Activated naive CD8-positive, alpha-beta T cell treated with anti-CD3 and anti-CD28 coated beads, Interleukin-2, amount 10 ng/mL, durations not matched to agents 7 days and 5 days (primary cell): ENCODE measurements around the gene CNOT4. TPM values are rescaled to one million over a fixed set of nuclear protein-coding genes. Genes with fewer than 3 reads are reported as not detected.
"Not testable (repeated sequence)": the region's sequence is repeated elsewhere in the genome, so short reads cannot be mapped to it uniquely, and the experiment has no call there.

Experiments used
- ATAC-seq: fragments of 150-1000 bp; cut with Tn5 transposase; one replicate; pipeline ENCODE4 v1.10.0; 2021; ENCODE audit warnings: low read depth, moderate library complexity
- POLR2A ChIA-PET: fragments of 350-600 bp; sonication (Branson Sonifier 250); formaldehyde crosslinking; loops from one replicate; lab custom pipeline; 2021; ENCODE audit warnings: antibody characterized with exemption; lab: Charles Lee
- DNase-seq: peaks from one replicate; pipeline ENCODE4 v3.0.0; 2021
- H3K27ac Mint-ChIP-seq: one replicate; pipeline ENCODE4 v1.8.0; 2022; ENCODE audit warnings: mild to moderate bottlenecking, mixed read lengths
- H3K27me3 Mint-ChIP-seq: one replicate; pipeline ENCODE4 v1.8.0; 2022; ENCODE audit warnings: mild to moderate bottlenecking, moderate library complexity, mixed read lengths
- H3K36me3 Mint-ChIP-seq: one replicate; pipeline ENCODE4 v1.8.0; 2021; ENCODE audit warnings: mild to moderate bottlenecking, mixed read lengths
- H3K4me1 Mint-ChIP-seq: one replicate; pipeline ENCODE4 v1.8.0; 2021; ENCODE audit warnings: mixed read lengths
- H3K4me3 Mint-ChIP-seq: one replicate; pipeline ENCODE4 v1.8.0; 2022; ENCODE audit warnings: mild to moderate bottlenecking, moderate library complexity, mixed read lengths
- H3K9me3 Mint-ChIP-seq: one replicate; pipeline ENCODE4 v1.8.0; 2021; ENCODE audit warnings: mixed read lengths
- total RNA-seq, 2 experiments: library from RNA; stranded (reverse); gene quantifications; one replicate each; pipeline ENCODE4 v1.2.3, GENCODE V29; 2021

CNOT4 gene
- total RNA-seq, 2 experiments from 2014 or later = 24.4 to 25.8 TPM

- H3K4me1 Mint-ChIP-seq = peaks cover 11% of the 10 kb centered on the region
- H3K4me3 Mint-ChIP-seq = no peak overlapping the region
- H3K27me3 Mint-ChIP-seq = no peaks in the 10 kb centered on the region
- POLR2A ChIA-PET = no interaction called here
- no peaks in the 10 kb centered on the region for H3K9me3 Mint-ChIP-seq
- DNase-seq (no peak), ATAC-seq (no peak)
- H3K36me3 Mint-ChIP-seq = peaks cover 16% of the 10 kb centered on the region
- no peak overlapping the region for H3K27ac Mint-ChIP-seq
Observed at GRCh38 chr7:135463908-135464307, 46.0 kb downstream of the CNOT4 start.

GRCh38 chr7:135459951-135460567 is 49.8 kb downstream of the CNOT4 start:
- H3K4me3 Mint-ChIP-seq = no peak overlapping the region
- peaks cover 13% of the 10 kb centered on the region for H3K36me3 Mint-ChIP-seq
- H3K9me3 Mint-ChIP-seq = no peaks in the 10 kb centered on the region
- no peak for DNase-seq
- ATAC-seq = no peak
- POLR2A ChIA-PET = no interaction called here
- no peak overlapping the region for H3K27ac Mint-ChIP-seq
- H3K4me1 Mint-ChIP-seq = peaks cover 6% of the 10 kb centered on the region
- H3K27me3 Mint-ChIP-seq = no peaks in the 10 kb centered on the region

GRCh38 chr7:135459076-135459475 is 50.8 kb downstream of the CNOT4 start:
- Mint-ChIP-seq H3K4me1 (peaks cover 7% of the 10 kb centered on the region), H3K9me3 (no peaks in the 10 kb centered on the region), H3K27ac (no peak overlapping the region), H3K27me3 (no peaks in the 10 kb centered on the region), H3K4me3 (no peak overlapping the region), H3K36me3 (peaks cover 10% of the 10 kb centered on the region)
- no peak for ATAC-seq
- no peak for DNase-seq
- POLR2A ChIA-PET = no interaction called here

- Mint-ChIP-seq H3K9me3 (no peaks in the 10 kb centered on the region), H3K4me1 (peaks cover 7% of the 10 kb centered on the region), H3K27ac (no peak overlapping the region), H3K27me3 (no peaks in the 10 kb centered on the region), H3K36me3 (peaks cover 4% of the 10 kb centered on the region), H3K4me3 (no peak overlapping the region)
- ATAC-seq = no peak
- POLR2A ChIA-PET = interaction anchor here (0.6 kb wide), 1 partner anchor 55 kb away, joined by 3 read pairs; no protein-coding TSS in a partner anchor
- no peak for DNase-seq
Observed at GRCh38 chr7:135454060-135454459, 55.8 kb downstream of the CNOT4 start.

- Mint-ChIP-seq H3K4me1 (peaks cover 18% of the 10 kb centered on the region), H3K9me3 (no peaks in the 10 kb centered on the region), H3K36me3 (peaks cover 9% of the 10 kb centered on the region), H3K4me3 (no peak overlapping the region), H3K27ac (no peak overlapping the region), H3K27me3 (no peaks in the 10 kb centered on the region)
- ATAC-seq (no peak), DNase-seq (no peak)
- POLR2A ChIA-PET = no interaction called here
Observed at GRCh38 chr7:135449436-135449835, 60.5 kb downstream of the CNOT4 start.

GRCh38 chr7:135448753-135449152 is 61.1 kb downstream of the CNOT4 start:
- DNase-seq (no peak), ATAC-seq (no peak)
- Mint-ChIP-seq H3K9me3 (no peaks in the 10 kb centered on the region), H3K27ac (peak overlapping the region; percentile 15), H3K36me3 (peaks cover 8% of the 10 kb centered on the region), H3K4me3 (no peak overlapping the region), H3K4me1 (peaks cover 16% of the 10 kb centered on the region), H3K27me3 (no peaks in the 10 kb centered on the region)
- POLR2A ChIA-PET = no interaction called here

GRCh38 chr7:135447748-135448147 is 62.2 kb downstream of the CNOT4 start:
- H3K27ac Mint-ChIP-seq = no peak overlapping the region
- no peak for ATAC-seq
- H3K36me3 Mint-ChIP-seq = peaks cover 14% of the 10 kb centered on the region

GRCh38 chr7:135445690-135446089 is 64.2 kb downstream of the CNOT4 start:
- POLR2A ChIA-PET = no interaction called here
- H3K4me1 Mint-ChIP-seq = peaks cover 16% of the 10 kb centered on the region
- no peak for DNase-seq
- H3K4me3 Mint-ChIP-seq = no peak overlapping the region
- no peaks in the 10 kb centered on the region for H3K9me3 Mint-ChIP-seq
- no peak overlapping the region for H3K27ac Mint-ChIP-seq
- peaks cover 14% of the 10 kb centered on the region for H3K36me3 Mint-ChIP-seq
- no peak for ATAC-seq
- H3K27me3 Mint-ChIP-seq = no peaks in the 10 kb centered on the region

More at GRCh38 chr7:135447748-135448147, 62.2 kb downstream of the CNOT4 start:
- Mint-ChIP-seq H3K9me3 (no peaks in the 10 kb centered on the region), H3K4me1 (peaks cover 16% of the 10 kb centered on the region), H3K27me3 (no peaks in the 10 kb centered on the region), H3K4me3 (no peak overlapping the region)
- DNase-seq = no peak
- POLR2A ChIA-PET = no interaction called here

GRCh38 chr7:135445266-135445665 is 64.6 kb downstream of the CNOT4 start:
- ATAC-seq, POLR2A ChIA-PET: not testable (repeated sequence)
- peaks cover 16% of the 10 kb centered on the region for H3K4me1 Mint-ChIP-seq

GRCh38 chr7:135441791-135442190 is 68.1 kb downstream of the CNOT4 start:
- peaks cover 25% of the 10 kb centered on the region for H3K36me3 Mint-ChIP-seq
- DNase-seq (no peak), ATAC-seq (peak; percentile 33)
- H3K27ac Mint-ChIP-seq = no peak overlapping the region
- POLR2A ChIA-PET = no interaction called here
- no peaks in the 10 kb centered on the region for H3K9me3 Mint-ChIP-seq
- H3K27me3 Mint-ChIP-seq = no peaks in the 10 kb centered on the region
- no peak overlapping the region for H3K4me3 Mint-ChIP-seq
- H3K4me1 Mint-ChIP-seq = peaks cover 5% of the 10 kb centered on the region

More at GRCh38 chr7:135445266-135445665, 64.6 kb downstream of the CNOT4 start:
- H3K9me3 Mint-ChIP-seq, H3K27ac Mint-ChIP-seq, H3K4me3 Mint-ChIP-seq, DNase-seq, H3K27me3 Mint-ChIP-seq: not testable (repeated sequence)
- H3K36me3 Mint-ChIP-seq = peaks cover 14% of the 10 kb centered on the region

GRCh38 chr7:135434047-135434446 is 75.9 kb downstream of the CNOT4 start:
- ATAC-seq = no peak
- Mint-ChIP-seq H3K36me3 (peaks cover 61% of the 10 kb centered on the region), H3K9me3 (peaks cover 9% of the 10 kb centered on the region), H3K27ac (no peak overlapping the region), H3K4me3 (no peak overlapping the region), H3K27me3 (no peaks in the 10 kb centered on the region), H3K4me1 (peaks cover 13% of the 10 kb centered on the region)
- POLR2A ChIA-PET = no interaction called here
- DNase-seq = no peak

GRCh38 chr7:135430626-135431025 is 79.3 kb downstream of the CNOT4 start:
- ATAC-seq (no peak), DNase-seq (no peak)
- POLR2A ChIA-PET = no interaction called here
- Mint-ChIP-seq H3K27ac (no peak overlapping the region), H3K36me3 (peaks cover 46% of the 10 kb centered on the region), H3K4me1 (peaks cover 14% of the 10 kb centered on the region), H3K9me3 (peaks cover 9% of the 10 kb centered on the region), H3K4me3 (no peak overlapping the region), H3K27me3 (no peaks in the 10 kb centered on the region)

GRCh38 chr7:135428879-135429278 is 81.0 kb downstream of the CNOT4 start:
- ATAC-seq (no peak), DNase-seq (no peak)
- H3K9me3 Mint-ChIP-seq = peaks cover 2% of the 10 kb centered on the region
- POLR2A ChIA-PET = no interaction called here
- H3K27me3 Mint-ChIP-seq = no peaks in the 10 kb centered on the region
- peaks cover 15% of the 10 kb centered on the region for H3K4me1 Mint-ChIP-seq
- peaks cover 36% of the 10 kb centered on the region for H3K36me3 Mint-ChIP-seq
- no peak overlapping the region for H3K27ac Mint-ChIP-seq
- H3K4me3 Mint-ChIP-seq = no peak overlapping the region

- Mint-ChIP-seq H3K27me3 (no peaks in the 10 kb centered on the region), H3K4me1 (peaks cover 17% of the 10 kb centered on the region), H3K9me3 (peaks cover 2% of the 10 kb centered on the region), H3K27ac (no peak overlapping the region), H3K36me3 (peaks cover 35% of the 10 kb centered on the region), H3K4me3 (no peak overlapping the region)
- no peak for DNase-seq
- no peak for ATAC-seq
- POLR2A ChIA-PET = no interaction called here
Observed at GRCh38 chr7:135428011-135428410, 81.9 kb downstream of the CNOT4 start.
